Adrenal gland (tissue), 5 donors: Measurements from ENCODE around the gene GPR155.
"Not testable (repeated sequence)": the region's sequence is repeated elsewhere in the genome, so short reads cannot be mapped to it uniquely, and the experiment has no call there.

ENCODE experiments used
- POLR2A ChIP-seq, 2 donors: fragments of 450-650 bp; IDR thresholded peaks; one replicate each; pipeline ENCODE4 v1.6.1; 2017; ENCODE audit warnings: antibody characterized with exemption in 2 of 2, mild to moderate bottlenecking in 2 of 2, moderate library complexity in 1 of 2
- TF ChIP-seq, protein P1 (sequence below), 6 experiments: fragments of 450-650 bp in 4 of 6; fragments of 200-600 bp in 2 of 6; sonication (generic) in 1 of 6; IDR thresholded peaks; 1 replicate in 5 of 6; 2 replicates in 1 of 6; pipeline versions ENCODE4 v1.5.1 to v1.8.0; 2016 to 2021; ENCODE audit warnings: antibody characterized with exemption in 6 of 6, mild to moderate bottlenecking in 2 of 6, moderate library complexity in 1 of 6
- donor health status: DM: no; HTN: no; CAD: no.

DNA sequence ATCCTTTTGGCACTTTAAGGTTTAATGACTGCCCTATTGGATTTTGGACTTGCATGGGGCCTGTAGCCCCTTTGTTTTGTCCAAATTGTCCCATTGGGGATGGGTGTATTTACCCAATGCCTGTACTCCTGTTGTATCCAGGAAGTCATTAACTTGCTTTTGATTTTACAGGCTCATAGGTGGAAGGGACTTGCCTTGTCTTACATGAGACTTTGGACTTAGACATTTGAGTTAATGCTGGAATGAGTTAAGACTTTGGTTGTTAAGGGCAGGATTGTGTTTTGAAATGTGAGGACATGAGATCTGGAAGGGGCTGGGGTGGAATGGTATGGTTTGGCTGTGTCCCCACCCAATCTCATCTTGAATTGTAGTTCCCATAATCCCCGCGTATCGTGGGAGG, 96.5 kb downstream of the GPR155 start:
- TF ChIP-seq, protein P1, sequence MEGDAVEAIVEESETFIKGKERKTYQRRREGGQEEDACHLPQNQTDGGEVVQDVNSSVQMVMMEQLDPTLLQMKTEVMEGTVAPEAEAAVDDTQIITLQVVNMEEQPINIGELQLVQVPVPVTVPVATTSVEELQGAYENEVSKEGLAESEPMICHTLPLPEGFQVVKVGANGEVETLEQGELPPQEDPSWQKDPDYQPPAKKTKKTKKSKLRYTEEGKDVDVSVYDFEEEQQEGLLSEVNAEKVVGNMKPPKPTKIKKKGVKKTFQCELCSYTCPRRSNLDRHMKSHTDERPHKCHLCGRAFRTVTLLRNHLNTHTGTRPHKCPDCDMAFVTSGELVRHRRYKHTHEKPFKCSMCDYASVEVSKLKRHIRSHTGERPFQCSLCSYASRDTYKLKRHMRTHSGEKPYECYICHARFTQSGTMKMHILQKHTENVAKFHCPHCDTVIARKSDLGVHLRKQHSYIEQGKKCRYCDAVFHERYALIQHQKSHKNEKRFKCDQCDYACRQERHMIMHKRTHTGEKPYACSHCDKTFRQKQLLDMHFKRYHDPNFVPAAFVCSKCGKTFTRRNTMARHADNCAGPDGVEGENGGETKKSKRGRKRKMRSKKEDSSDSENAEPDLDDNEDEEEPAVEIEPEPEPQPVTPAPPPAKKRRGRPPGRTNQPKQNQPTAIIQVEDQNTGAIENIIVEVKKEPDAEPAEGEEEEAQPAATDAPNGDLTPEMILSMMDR (IDR thresholded peaks at IDR 0.05): not testable (repeated sequence)
- not testable (repeated sequence) for TF ChIP-seq POLR2A (IDR thresholded peaks at IDR 0.05)
